ENCODE data around the gene TNF.
A peak's percentile ranks its signal among the peaks of the same experiment; 100 is the strongest.
"Not testable (repeated sequence)": the region's sequence is repeated elsewhere in the genome, so short reads cannot be mapped to it uniquely, and the experiment has no call there.

The TNF gene

DNA sequence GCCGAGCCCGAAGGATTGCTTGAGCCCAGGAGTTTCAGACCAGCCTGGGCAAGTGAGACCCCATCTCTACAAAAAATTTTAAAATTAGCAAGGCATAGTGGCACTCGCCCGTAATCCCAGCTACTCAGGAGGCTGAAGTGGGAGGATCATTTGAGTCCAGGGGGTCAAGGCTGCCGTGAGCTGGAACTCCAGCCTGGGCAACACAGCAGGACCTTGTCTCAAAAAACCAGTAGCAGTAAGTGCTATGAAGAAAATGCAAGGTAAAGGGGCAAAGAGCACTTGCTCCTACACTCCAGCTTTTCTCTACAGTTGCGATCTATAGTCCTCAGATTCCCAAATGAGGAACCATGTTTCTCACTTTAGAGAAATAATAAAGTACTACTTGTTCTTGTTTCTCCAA lies 31.7 kb upstream of the TNF start:
- no peak overlapping the region for H3K4me3 ChIP-seq (ENCODE audit: low read depth, low read length)

DNA sequence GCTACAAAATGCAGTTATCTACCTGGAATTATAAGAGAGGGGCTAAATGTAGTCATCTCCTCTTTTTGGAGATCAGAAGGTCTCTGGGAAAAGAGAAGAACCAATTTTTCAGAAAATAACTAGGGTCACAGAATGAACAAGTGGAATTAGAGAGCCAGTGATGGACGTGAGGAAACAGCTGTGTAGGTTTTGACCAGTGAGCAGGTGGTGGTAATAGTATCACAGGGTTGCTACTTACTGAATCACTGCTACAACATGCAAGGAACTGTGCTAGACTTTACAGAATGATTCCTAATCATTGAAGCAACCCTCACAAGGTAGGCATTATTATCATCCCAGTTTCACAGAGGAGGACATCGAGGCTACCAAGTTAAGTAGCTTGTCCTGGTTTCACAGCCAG lies 30.7 kb upstream of the TNF start:
- H3K4me3 ChIP-seq (ENCODE audit: low read depth, low read length), result no peak overlapping the region

DNA sequence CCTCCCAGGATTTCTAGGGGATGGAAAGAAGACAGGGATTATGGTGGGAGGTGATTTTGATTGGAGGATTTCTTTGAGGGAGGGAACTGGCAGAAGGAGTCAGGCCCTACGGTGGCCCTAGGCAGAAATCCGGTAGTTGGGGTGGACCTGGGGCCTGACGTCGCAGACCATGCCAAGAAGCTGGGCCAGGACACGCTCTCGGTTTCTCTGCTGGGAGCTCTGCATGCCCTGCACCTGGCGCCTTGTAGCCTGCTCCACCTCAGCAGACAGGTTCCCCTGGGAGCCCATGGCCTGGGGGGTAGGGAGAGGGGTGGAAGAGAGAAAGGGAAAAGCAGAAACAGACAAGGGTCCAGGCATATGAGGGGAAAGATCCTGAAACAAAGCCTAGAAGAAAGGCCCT lies 30.1 kb upstream of the TNF start:
- H3K4me3 ChIP-seq (ENCODE audit: low read depth, low read length), result no peak overlapping the region

DNA sequence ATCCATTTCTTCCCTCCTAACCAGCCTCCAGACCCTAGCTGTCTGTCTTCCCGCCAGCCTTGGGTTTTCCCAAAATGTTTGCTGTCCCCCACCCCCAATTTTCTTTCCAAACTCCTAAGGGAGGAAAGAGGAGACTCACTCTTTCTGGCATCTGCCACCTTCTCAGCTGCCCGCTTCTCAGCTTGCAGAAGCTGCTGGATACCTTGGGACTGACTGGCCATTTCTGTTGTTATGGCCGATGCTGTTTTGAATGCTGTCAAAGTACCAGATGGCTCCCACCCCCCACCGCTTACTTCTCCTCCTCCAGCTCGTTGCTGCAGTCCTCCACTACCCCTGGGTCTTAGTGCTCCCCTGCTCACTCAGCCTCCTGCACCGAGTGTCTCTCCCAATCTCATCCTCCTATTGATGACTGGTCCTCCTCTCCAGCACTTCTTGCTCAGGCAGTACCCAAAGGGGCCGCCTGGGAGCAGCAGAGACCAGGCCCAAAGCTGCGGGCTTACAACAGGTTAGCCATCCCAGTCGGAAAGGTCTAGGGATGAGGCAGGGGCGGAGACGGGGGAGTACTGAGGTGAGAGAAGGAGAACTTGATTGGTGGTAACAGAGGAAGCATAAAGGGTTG lies 28.9 kb upstream of the TNF start, which contains the start of gene ATP6V1G2:
TSS of gene ATP6V1G2 (minus strand) at position 270 of the 619 bp plus-strand sequence. CDS start at position 221, 49 bp downstream.
- H3K4me3 ChIP-seq (ENCODE audit: low read depth, low read length), result peak within 1 kb of the TSS; percentile 57

DNA sequence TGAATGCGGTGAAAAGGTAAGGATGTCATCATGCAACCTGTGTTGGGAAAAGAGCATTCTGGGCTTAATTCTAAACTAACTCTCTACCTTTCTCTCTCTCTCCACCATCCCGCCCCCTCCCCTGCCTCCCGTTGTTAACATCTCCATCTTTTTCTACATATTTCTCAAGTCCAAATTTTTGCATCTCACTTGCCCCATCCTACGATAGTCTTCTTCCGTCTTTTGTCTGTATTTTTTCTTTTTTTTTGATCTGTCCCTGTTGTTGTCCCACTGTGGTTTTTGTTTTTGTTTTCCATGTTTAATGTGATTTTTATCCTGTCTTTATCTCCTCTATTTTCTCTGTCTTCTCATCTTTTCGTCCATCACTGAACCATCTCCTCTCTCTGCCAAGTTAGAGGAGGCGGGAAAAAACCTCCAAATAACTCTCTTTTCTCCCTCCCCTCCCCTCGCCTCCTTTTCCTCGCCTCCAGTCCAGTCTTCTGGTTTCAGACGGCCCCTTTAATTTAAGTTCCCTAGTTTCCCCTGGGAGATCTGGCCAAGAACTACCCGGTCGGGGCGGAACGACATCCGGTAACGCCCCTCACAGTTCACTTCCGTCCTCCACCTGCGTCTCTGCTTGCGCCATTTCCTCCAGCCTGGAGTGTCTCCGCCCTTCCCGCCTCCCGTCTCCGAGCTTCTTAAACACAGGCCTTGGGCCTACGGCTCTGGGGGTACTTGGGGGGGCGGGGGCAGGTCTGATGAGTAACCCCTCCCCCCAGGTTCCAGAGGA lies 28.2 kb upstream of the TNF start, which contains the start of gene NFKBIL1:
TSS of gene NFKBIL1 (plus strand) at position 651 of the 769 bp plus-strand sequence. CDS start at position 738, 87 bp downstream.
- peak within 1 kb of the TSS; percentile 57 for H3K4me3 ChIP-seq (ENCODE audit: low read depth, low read length)

DNA sequence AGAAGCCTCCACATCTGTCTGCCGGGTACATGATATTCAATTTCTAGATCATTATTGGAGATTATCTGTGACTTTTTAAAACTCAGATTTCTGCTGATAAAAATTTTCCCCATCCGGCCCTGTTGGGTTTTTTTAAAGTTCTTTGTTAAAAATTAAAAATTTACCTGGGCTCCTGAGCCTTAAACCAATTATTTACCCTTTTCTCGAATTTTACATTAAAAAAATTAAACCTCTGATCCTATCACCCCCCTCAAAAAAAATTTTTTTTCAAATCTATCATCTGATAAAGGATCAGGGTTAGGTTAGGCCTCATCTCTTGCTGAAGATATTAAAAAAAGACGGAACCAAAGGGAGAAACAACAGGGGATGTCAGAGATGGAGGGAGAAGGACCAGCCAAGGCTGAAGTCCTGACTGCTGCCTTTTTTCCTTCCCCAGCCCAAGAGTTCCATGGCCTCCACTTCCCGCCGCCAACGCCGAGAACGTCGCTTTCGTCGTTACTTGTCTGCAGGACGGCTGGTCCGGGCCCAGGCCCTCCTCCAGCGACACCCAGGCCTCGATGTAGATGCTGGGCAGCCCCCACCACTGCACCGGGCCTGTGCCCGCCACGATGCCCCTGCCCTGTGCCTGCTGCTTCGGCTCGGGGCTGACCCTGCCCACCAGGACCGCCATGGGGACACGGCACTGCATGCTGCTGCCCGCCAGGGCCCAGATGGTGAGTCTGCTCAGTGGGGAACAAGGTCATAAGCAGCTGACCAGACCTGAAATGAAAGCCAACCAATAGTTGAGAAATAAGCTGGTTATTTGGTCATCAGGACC lies 27.4 kb upstream of the TNF start:
- H3K4me3 ChIP-seq (ENCODE audit: low read depth, low read length), result peak overlapping the region; percentile 24

DNA sequence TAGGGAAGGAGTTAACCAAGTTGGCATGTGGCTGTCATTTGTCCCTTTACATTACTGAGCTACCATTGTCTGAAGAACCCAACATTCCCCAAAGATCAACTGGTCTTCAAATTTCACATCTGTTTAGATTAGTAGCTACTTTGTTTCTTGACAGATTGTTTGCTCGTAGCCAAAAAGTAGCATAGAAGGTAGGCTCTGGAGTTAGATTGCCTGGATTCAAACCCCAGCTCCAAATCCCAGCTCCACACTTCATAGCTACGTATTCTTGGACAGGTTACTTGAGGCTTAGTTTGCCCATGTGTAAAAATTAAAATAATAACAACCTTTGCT lies 26.9 kb upstream of the TNF start:
- H3K4me3 ChIP-seq (ENCODE audit: low read depth, low read length), result no peak overlapping the region

DNA sequence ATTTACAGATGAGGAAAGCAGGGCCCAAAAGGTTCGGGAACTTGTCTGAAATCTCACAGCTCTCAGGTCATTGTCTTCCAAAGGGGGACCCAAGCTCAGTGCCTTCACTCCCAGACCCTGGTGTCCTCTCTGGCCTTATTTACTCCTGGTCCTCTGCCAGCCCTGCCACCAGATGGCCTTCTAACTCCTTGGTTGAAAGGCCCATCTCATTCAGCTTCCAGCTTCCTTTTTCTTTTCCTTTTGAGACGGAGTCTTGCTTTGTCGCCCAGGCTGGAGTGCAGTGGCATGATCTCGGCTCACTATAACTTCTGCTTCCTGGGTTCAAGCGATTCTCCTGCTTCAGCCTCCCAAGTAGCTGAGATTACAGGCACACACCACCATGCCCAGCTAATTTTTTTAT lies 24.0 kb upstream of the TNF start:
- H3K4me3 ChIP-seq (ENCODE audit: low read depth, low read length), result not testable (repeated sequence)

DNA sequence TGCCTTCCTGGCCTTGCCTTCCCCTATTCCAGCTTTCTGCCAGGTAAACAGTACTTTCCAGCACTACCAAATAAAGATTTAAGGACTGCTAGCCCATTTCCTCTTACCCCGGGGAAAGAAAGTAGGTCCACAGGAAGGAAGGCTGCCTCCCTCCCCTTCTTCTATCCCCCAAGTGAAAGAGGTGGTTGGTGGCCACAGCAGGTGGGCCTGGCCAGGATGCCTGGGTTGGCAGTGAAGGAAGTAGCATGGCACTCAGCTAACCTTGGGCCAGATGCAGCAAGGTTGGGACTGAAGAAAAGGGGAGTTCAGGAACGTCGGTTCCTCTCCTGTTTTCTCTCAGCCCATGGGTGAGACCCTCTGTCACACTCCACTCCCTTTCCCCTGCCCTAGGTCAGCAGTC lies 19.1 kb upstream of the TNF start:
- no peak overlapping the region for H3K4me3 ChIP-seq (ENCODE audit: low read depth, low read length)

DNA sequence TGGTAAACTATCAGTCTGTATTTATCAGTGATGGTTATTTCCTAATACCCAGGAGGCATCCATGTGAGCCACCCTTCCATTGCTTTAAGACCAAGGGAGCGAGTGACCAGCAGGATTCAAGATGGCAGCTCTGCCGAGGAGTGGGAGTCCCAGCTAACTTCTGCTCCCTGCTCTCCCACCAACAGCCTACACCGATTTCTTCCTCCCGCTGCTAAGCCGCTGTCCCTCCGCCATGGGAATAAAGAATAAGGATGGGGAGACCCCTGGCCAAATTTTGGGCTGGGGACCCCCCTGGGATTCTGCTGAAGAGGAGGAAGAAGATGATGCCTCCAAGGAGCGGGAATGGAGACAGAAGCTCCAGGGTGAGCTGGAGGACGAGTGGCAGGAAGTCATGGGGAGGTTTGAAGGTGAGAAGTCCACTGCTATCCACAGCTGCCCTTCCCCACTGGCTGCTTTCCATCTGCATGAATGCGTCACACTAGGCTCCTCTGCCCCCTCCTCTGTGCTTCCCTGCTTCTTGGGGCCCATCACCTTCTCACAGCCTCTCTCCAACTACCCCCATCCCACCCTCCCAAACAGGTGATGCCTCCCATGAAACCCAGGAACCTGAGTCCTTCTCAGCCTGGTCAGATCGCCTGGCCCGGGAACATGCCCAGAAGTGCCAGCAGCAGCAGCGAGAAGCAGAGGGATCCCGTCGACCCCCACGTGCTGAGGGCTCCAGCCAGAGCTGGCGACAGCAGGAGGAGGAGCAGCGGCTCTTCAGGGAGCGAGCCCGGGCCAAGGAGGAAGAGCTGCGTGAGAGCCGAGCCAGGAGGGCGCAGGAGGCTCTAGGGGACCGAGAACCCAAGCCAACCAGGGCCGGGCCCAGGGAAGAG lies 17.7 kb upstream of the TNF start:
- no peak overlapping the region for H3K4me3 ChIP-seq (ENCODE audit: low read depth, low read length)

DNA sequence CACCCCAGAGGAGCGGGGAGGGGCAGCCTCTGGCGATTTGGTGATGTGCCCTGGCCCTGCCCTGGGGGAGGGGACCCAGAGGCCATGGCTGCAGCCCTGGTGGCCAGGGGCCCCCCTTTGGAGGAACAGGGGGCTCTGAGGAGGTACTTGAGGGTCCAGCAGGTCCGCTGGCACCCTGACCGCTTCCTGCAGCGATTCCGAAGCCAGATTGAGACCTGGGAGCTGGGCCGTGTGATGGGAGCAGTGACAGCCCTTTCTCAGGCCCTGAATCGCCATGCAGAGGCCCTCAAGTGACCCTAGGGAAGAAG lies 17.1 kb upstream of the TNF start:
- H3K4me3 ChIP-seq (ENCODE audit: low read depth, low read length), result no peak overlapping the region

DNA sequence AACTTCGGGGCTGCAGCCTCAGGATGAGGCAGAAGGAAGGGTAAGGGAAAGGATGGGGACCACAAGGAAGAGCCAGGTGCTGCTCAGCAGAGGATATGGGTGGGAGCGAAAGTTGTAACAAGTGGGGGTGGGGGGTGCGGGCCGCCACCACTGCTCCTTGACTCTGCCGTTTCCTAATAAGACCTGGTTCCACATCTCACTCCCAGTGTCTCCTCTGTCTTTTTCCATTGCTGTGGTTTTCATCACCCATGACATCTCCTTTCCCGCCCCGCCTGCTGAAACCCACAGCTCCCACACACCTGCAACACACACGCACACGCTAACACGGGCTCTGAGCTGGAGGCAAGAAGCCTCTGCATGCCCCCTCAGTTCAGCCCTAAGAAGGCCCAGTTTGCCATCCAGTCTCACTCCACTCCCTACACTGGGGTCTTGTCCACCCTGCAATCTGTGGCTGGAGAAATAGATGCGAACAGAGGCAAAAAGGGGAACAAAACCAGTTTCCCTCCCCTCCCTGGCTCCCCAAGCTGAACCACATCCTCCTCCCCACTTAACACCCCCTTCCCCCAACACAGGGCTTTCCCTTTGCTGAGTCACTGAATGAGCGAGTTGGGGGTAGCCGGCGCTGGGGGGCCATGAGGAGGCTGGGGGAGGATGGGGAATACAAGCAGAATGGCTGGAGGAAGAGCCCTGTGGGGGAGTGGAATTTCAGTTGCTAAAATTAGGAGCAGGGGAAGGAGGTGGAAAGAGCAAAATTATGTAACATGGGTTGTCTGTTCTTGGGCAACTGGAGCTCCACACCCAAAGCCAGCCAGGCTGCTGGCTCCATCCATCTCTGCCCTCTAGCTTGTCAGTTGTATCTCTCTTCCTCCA lies 16.5 kb upstream of the TNF start:
- H3K4me3 ChIP-seq (ENCODE audit: low read depth, low read length), result no peak overlapping the region

DNA sequence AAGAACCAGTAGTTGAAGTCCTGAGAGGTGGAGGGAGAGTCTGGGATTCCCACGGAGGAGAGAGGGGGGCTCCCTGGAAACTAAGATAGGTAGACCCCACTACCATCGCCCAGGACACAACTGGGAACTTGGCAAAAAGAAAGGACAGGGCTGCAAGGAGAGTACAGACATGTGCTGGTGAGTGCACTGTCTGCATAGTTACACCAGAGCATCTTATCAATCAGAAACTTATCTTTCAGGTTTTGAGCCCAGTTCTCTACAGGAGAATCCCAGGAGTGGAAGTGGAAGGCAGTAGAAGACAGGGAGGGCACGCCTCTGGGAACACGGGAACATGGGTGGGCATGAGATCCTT lies 15.8 kb upstream of the TNF start:
- no peak overlapping the region for H3K4me3 ChIP-seq (ENCODE audit: low read depth, low read length)

DNA sequence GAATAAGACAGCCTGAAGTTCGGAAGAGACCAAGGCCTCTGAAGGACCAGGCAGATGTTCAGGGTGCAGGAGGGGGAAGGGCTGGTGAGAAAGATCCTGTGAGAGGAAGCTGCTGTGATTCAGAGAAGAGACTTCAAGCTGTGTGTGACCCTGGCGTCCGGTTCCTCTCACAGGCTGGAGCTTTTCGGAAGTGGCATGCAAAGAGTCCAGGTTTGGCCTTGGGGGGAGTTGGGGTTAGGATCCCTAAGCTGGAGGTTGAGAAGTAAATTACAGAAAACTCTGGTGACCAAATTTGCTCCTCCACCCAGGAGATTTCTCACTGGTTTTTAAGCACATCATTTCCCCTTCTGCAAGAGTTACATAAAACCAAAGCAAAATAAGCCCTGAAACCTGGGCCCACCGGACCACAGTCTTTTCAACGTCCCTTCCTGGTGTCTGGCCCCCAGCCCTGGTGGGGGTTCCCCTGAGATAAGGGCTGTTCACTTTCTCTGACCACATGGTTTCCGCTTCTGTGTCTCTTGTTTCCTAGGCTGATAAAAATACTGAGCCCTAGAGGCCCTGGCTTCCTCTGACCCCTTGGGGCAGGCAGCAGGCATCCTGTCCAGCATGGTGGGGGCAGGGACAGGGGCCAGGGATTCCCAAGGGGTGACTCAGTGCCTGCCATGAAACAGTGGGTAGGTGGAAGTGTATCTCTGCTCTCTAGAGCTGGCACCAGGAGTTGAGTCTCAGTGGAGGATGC lies 15.2 kb upstream of the TNF start:
- no peak overlapping the region for H3K4me3 ChIP-seq (ENCODE audit: low read depth, low read length)

DNA sequence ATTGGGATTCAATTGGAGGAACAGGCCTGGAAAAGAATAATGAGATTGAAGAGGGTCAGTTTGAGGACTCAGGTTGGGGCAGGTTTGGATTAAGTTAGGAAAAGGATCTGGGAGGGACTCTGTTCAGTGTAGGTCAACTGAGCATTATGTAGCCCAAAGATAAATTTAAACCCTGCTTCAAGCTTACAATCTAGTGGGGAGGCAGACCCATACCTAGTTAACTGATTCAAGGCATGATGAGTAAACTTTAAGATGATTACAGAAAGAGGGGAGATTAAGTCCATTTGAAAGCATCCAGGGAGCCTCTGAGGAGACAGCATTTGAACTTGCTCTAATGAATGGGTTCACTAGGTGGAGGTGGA lies 14.7 kb upstream of the TNF start:
- no peak overlapping the region for H3K4me3 ChIP-seq (ENCODE audit: low read depth, low read length)

DNA sequence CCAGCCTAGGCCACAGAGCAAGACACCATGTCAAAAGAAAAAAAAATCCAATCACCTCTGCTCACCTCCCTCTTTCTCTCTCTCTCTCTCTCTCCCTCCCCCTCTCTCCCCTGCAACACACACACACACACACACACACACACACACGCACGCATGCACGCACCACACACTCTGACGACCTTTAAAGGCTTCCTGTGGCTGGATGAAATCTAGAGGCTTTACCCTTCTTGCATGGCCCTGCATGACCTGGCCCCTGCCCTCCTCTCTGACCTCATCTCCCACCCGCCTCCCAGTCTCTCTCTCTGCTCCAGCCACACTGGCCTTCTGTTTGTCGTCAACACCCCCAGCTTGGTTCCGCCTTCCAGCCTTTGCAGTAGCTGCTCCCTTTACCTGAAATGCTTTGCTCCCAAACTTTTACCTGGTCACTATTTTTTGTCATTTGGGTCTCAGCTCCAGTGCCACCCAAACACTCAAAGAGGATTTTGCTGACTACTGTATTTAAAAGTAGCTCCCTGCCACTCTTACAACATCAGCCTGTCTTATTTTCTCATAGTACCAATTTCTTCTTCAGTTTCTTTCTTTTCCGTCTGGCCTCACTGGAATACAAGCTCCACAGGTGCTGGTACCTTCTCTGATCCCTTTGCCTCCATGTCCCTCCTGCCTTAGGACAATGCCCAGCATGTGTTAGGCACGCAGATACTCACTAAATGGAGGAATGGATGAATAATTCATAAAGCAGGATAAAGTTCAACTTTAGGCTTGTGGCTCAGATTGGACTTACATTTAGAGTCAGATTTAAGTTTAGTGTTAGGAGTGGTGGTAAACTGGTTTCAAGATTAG lies 7.6 kb upstream of the TNF start:
- no peak overlapping the region for H3K4me3 ChIP-seq (ENCODE audit: low read depth, low read length)

DNA sequence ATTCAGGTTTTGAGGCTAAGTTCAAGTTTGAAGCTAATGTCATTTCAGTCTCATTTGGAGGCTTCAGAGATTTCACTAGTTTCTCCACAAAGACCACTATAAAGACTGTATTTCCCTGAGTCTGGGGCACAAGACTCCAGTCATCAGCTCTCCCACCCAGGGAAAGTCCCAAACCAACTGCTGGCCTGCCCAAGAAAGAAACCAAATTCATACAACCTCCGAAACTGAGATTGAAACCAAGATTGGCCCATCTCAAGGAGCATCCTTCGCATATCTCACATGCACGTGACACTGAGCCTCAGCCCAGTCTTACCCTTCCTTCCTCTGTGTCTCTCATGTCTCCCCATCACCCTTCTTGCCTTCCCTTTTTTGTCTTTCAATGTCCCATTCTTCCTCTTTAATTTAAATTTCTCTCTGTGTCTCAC lies 6.8 kb upstream of the TNF start:
- H3K4me3 ChIP-seq (ENCODE audit: low read depth, low read length), result no peak overlapping the region

DNA sequence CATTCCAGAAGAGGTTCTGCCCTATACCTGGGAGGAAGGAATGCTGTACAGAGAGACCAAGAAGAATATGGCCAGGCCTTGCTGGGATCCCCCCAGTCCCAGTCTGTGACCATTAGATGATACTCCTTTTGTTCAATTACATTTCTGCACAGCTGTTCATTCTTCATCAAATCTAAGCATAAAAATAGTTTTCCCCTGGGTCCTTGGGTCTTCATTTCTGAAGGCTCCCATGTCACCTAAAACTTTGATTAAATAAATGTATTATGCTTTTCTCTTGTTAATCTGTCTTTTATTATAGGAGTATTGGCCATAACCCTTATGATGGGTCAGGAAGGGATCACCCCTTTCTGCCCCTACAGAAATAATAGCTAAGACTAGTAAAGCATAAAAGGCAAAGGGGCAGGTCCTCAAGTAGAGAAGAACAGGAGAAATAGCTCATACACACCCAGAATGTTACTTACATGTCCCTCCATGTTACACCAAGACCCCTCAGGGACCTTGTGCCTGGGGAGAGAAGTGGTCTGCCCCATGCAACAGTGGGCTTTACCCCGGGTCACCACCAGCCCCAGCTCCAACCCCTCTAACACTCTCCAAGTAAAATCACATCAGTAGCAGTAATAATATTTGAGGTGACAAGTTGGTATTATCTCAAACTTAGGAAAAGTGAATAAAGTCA lies 5.4 kb upstream of the TNF start:
- H3K4me3 ChIP-seq (ENCODE audit: low read depth, low read length), result no peak overlapping the region
